Measurements from ENCODE around the gene SSTR3.

SSTR3 gene

GRCh38 chr22:37154925-37155712 lies 57.2 kb downstream of the SSTR3 start:
- H3K4me1 ChIP-seq (ENCODE audit: control insufficient read depth, insufficient read depth, low read length): no peaks in the 10 kb centered on the region; the same call in 1 of the 2 replicates
- no peak overlapping the region for H3K4me3 ChIP-seq (ENCODE audit: low read length)
- no peaks in the 10 kb centered on the region for H3K9me3 ChIP-seq (ENCODE audit: control insufficient read depth, insufficient read depth, low read length)
- H3K36me3 ChIP-seq (ENCODE audit: control insufficient read depth, insufficient read depth, low read length): no peaks in the 10 kb centered on the region
- DNase-seq (ENCODE audit: low read depth, low spot score): no peak
- H3K27ac ChIP-seq (ENCODE audit: low read length): no peak overlapping the region
- WGBS (ENCODE audit: insufficient coverage, insufficient read length): 100% methylated on average over 1 of the region's 7 CpGs
- no peaks in the 10 kb centered on the region for H3K27me3 ChIP-seq (ENCODE audit: control insufficient read depth, insufficient read depth, low read length)
